Measurements from ENCODE around the gene GALNT15. TPM values are rescaled to one million over a fixed set of nuclear protein-coding genes. Genes with fewer than 3 reads are reported as not detected.

Gene GALNT15
- total RNA-seq, 1 donor from 2014 or later: 0.39 TPM

Other genes with a start within 250 kb of the GALNT15 start
- gene DPH3, start 90.3 kb downstream of the GALNT15 start, total RNA-seq (ENCODE audit: unreplicated experiment): 30.5 TPM
- gene OXNAD1, start 90.5 kb downstream of the GALNT15 start, total RNA-seq (ENCODE audit: unreplicated experiment): 14.6 TPM

All from glutamatergic neuron (in vitro differentiated cells).